Measurements from ENCODE around the gene MYO7B.

MYO7B gene

DNA sequence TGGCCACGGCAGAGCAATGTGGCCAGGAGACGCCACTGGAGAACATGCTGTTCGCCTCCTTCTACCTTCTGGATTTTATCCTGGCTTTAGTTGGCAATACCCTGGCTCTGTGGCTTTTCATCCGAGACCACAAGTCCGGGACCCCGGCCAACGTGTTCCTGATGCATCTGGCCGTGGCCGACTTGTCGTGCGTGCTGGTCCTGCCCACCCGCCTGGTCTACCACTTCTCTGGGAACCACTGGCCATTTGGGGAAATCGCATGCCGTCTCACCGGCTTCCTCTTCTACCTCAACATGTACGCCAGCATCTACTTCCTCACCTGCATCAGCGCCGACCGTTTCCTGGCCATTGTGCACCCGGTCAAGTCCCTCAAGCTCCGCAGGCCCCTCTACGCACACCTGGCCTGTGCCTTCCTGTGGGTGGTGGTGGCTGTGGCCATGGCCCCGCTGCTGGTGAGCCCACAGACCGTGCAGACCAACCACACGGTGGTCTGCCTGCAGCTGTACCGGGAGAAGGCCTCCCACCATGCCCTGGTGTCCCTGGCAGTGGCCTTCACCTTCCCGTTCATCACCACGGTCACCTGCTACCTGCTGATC lies 115.4 kb downstream of the MYO7B start:
- no peak for DNase-seq (ENCODE audit: low read depth)

GRCh38 chr2:127651381-127651809 lies 115.9 kb downstream of the MYO7B start:
- no peak for DNase-seq (ENCODE audit: low read depth)

- no peak for DNase-seq (ENCODE audit: low read depth)
Observed at GRCh38 chr2:127651971-127652550, 116.6 kb downstream of the MYO7B start.

GRCh38 chr2:127652786-127653357 lies 117.4 kb downstream of the MYO7B start:
- no peak for DNase-seq (ENCODE audit: low read depth)

DNA sequence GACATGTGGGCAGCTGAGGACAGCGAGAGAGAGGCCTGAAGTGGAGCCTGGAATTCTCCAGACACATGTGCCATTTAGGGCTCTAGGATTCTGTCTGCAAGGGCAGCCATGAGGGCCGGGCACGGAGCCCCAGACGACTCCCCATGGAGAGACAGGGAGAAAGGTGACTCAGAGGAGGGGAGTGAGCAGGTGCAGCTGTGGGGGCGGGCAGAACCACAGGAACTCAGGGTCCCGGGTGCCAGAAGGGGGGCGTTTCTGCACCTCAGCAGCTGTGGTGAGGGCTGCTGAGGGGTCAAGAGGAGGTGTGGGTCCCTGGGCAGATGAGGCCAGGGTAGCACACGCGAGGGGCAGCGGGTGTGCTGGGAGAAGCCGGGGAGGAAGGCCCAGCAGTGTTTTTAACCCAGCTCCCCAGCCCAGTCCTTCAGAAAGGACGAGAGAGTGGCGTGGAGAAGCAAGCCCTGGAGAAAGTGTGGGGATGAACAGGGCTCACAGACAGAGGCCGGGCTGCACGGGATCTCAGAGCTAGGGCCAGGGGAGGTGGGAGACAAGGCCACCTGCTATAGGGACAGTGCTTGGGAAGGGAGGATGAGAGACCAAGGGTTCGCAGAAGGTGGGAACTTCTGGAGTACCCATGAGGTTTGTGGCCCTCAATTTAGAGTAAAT lies 118.1 kb downstream of the MYO7B start:
- DNase-seq (ENCODE audit: low read depth): no peak

- no peak for DNase-seq (ENCODE audit: low read depth)
Observed at GRCh38 chr2:127654084-127654837, 118.8 kb downstream of the MYO7B start.

DNA sequence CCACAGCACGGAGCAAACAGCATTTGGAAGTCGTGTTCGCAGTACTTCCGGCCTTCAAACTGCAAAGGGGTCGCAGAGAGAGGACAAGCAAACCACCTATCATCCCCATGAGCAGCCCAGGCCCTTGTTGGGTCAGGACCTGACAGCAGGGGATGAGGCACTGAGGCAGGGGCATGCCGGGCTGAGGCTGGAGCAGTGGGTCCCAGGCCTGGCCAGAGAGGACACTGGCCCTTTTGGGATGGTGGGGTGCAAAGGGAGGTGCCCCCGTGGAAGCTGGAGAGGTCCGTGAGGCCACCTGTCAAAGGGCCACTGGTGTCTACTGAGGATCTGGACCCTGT lies 119.3 kb downstream of the MYO7B start:
- DNase-seq (ENCODE audit: low read depth): no peak

- no peak for DNase-seq (ENCODE audit: low read depth)
Observed at GRCh38 chr2:127655209-127656073, 120.0 kb downstream of the MYO7B start.

DNA sequence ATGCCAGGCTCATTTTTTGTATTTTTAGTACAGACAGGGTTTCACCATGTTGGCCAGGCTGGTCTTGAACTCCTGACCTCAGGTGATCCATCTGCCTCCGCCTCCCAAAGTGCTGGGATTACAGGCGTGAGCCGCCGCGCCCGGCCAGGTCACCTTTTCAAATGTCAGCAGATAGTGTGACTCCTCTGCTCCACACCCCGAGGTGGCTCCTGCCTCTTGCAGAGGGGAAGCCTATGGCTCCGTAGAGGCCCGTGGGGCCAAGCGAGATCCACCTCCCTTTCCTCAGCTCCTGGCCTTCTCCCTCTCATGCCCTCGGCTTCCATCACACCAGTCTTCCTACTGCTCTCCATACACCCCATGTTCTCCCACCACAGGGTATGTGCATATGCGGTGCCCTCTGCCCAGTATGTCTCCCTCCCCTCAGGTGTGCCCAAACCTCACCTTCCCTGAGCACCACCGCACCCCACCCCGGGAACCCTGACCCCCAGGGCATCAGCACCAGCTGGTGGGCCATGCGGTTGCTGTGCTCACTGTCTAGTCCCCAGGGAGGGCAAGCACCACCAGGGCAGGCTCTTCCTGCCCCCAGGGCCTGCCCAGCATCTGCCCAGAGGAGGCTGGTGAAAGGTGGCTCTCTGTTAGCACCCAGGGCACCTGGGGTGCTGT lies 121.2 kb downstream of the MYO7B start:
- DNase-seq (ENCODE audit: low read depth): no peak

GRCh38 chr2:127657232-127657595 lies 121.7 kb downstream of the MYO7B start:
- no peak for DNase-seq (ENCODE audit: low read depth)

DNA sequence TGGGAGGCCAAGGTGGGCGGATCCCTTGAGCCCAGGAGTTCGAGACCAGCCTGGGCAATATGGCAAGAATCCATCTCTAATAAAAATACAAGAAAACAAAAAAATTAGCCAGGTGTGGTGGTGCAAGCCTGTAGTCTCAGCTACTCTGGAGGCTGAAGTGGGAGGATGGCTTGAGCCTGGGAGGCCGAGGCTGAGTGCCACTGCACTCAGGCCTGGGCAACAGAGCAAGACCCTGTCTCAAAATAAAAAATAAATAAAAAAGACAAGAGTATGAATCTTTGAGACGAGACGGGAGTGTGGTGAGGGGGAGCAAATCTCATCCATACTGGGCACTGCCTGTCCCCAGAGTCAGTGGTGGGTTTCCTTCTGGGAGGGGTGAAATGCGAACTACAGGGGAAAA lies 122.7 kb downstream of the MYO7B start:
- DNase-seq (ENCODE audit: low read depth): no peak

DNA sequence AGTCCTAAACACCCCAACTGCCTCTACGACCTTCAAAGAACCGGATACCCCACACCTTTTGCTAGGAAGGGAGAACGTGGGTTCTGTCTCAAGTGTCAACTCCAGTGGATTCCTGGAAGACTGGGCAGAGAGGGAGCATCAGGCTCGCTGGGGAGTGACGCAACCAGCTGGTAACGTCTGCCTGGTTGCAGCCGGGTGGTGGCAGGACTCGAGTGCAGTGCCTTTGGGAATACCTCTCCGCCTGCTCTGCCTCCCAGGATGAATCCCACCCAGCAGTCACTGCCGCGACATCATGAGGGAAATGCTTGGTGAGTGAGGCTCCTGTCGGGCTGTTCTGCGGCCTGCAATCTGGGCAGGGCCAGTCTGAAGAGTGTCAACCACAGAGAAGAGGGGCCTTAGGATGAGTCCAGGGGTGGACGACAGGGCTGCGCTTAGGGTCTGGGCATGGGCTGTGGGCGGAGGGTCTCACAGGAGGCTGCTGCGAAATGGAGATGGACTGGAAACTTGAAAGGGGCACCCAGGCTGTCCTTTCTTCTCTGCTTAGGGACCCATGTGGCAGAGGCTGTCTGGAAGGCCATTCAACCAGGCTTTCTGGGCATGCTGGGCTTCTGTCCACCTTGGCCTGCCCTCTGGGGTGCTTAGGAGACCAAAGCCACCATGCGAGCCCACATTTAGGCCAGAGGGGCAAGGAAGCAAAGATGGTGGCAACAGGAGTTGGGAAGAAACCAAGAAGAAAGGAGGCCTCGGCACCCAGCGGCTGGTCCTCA lies 123.3 kb downstream of the MYO7B start:
- DNase-seq (ENCODE audit: low read depth): no peak

DNA sequence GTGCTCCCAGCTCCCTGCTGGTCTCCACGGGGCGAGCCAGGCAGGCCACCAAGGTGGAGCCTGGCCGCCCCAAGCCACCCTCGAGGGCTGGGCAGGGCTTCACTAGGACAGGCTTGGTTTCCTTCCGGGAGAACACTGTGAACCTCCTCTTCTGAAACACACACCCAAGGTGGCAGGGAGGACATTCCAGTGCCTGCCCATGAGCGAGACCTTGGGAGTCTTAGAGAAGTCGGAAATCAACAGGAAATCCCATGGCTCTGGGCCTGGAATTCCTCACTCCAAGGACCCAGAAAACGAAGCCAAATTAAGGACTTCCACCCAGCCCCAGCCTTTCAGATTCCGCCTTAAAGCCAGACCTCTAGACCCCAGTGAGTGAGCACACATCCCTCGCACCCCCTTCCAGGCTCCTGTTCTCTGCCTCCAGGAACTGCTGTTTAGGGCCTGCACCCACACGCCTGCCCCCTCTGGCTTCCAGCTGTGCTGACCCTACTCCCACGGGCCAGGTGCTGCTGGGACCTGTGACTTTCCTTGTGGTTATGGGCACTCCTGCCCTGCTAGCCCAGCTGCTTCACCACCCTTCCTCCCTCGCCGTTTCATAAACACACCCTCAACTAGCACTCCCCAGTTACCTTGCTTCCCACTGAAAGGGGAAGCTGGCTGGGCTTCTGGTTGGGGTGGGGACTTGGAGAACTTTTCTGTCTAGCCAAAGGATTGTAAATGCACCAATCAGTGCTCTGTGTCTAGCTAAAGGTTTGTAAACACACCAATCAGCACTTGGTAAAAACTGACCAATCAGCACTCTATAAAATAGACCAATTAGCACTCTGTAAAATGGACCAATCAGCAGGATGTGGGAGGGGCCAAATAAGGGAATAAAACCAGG lies 124.2 kb downstream of the MYO7B start:
- DNase-seq (ENCODE audit: low read depth): no peak

DNA sequence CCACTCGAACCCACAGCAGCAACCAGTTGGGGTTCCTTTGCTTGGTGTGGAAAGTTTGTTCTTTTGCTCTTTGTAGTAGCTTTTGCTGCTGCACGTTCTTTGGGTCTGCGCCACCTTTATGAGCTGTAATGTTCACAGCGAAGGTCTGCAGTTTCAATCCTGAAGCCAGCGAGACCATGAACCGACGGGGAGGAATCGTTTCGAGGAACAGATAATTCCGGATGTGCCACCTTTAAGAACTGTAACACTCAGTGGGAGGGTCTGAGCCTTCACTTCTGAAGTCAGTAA lies 124.8 kb downstream of the MYO7B start:
- no peak for DNase-seq (ENCODE audit: low read depth)

DNA sequence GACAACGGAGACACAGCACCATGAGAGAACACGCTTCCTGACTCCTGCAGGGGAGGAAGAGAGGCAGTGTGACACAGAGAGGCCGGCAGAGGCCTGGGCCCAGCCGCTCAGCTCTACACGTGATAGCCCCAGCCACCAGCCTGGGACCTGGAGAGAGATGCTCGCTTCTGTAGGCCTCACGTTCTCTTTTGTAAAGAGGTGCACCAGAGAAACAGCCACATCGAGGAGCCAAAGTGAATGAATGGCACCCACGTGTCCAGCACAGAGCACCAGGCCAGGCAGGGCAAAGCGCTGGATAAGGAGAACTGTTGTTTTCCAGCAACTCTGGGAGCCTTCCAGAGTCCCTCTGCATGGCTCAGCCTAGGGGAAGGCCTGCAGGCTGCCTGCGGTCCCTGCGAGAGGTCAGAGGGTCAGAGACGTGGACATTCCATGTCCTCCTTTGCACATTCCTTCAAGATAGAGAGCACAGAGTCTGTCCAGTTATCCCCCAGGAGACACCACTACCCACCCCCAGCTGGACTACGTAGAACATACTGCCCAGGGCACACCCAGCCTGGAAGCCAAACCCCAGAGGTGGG lies 125.7 kb downstream of the MYO7B start:
- no peak for DNase-seq (ENCODE audit: low read depth)

- peak; percentile 46 for DNase-seq (ENCODE audit: low read depth)
Observed at GRCh38 chr2:127661949-127662510, 126.5 kb downstream of the MYO7B start.

- no peak for DNase-seq (ENCODE audit: low read depth)
Observed at GRCh38 chr2:127662937-127663565, 127.6 kb downstream of the MYO7B start.

DNA sequence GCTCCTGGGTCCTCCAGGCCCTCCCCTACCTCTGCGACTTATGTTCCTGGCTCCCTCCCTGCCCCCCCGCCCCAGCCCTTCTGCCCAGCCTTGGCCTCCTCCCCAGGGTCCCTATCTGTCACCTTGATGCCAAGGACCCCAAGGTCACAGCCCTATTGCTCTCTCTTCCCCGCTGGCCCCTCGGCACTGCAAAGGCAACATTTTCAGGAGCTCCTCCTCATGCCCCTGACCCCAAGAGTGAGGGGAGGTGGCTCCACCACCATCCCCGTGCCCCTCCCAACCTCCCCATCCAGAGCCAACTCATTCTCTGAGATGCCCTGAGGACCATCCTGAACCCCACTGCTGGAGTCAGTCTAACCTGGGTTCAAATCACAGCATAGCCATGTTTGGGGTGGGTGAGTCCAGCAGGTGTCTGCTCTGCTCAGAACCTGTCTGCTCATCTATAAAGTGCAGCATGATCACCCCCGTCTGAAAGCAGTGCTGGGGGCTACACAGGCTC lies 128.1 kb downstream of the MYO7B start:
- no peak for DNase-seq (ENCODE audit: low read depth)

Data from ELR (cell line).